GM12801 (cell line): ENCODE measurements around the gene HAUS6.

Experiments used
- TF ChIP-seq, protein P1 (sequence below): IDR thresholded peaks from one replicate; pipeline ENCODE4 v1.5.1; 2011; ENCODE audit warnings: control low read depth; ENCODE audit not compliant: insufficient read length; ENCODE audit errors: extremely low read depth

HAUS6 gene

DNA sequence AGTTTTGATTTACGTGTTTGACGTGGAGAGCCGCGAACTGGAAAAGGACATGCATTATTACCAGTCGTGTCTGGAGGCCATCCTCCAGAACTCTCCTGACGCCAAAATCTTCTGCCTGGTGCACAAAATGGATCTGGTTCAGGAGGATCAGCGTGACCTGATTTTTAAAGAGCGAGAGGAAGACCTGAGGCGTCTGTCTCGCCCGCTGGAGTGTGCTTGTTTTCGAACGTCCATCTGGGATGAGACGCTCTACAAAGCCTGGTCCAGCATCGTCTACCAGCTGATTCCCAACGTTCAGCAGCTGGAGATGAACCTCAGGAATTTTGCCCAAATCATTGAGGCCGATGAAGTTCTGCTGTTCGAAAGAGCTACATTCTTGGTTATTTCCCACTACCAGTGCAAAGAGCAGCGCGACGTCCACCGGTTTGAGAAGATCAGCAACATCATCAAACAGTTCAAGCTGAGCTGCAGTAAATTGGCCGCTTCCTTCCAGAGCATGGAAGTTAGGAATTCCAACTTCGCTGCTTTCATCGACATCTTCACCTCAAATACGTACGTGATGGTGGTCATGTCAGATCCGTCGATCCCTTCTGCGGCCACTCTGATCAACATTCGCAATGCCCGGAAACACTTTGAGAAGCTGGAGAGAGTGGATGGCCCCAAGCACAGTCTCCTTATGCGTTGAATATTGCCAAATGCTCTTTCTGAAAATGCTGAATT, 52.6 kb downstream of the HAUS6 start:
- TF ChIP-seq, protein P1, sequence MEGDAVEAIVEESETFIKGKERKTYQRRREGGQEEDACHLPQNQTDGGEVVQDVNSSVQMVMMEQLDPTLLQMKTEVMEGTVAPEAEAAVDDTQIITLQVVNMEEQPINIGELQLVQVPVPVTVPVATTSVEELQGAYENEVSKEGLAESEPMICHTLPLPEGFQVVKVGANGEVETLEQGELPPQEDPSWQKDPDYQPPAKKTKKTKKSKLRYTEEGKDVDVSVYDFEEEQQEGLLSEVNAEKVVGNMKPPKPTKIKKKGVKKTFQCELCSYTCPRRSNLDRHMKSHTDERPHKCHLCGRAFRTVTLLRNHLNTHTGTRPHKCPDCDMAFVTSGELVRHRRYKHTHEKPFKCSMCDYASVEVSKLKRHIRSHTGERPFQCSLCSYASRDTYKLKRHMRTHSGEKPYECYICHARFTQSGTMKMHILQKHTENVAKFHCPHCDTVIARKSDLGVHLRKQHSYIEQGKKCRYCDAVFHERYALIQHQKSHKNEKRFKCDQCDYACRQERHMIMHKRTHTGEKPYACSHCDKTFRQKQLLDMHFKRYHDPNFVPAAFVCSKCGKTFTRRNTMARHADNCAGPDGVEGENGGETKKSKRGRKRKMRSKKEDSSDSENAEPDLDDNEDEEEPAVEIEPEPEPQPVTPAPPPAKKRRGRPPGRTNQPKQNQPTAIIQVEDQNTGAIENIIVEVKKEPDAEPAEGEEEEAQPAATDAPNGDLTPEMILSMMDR = no peak

DNA sequence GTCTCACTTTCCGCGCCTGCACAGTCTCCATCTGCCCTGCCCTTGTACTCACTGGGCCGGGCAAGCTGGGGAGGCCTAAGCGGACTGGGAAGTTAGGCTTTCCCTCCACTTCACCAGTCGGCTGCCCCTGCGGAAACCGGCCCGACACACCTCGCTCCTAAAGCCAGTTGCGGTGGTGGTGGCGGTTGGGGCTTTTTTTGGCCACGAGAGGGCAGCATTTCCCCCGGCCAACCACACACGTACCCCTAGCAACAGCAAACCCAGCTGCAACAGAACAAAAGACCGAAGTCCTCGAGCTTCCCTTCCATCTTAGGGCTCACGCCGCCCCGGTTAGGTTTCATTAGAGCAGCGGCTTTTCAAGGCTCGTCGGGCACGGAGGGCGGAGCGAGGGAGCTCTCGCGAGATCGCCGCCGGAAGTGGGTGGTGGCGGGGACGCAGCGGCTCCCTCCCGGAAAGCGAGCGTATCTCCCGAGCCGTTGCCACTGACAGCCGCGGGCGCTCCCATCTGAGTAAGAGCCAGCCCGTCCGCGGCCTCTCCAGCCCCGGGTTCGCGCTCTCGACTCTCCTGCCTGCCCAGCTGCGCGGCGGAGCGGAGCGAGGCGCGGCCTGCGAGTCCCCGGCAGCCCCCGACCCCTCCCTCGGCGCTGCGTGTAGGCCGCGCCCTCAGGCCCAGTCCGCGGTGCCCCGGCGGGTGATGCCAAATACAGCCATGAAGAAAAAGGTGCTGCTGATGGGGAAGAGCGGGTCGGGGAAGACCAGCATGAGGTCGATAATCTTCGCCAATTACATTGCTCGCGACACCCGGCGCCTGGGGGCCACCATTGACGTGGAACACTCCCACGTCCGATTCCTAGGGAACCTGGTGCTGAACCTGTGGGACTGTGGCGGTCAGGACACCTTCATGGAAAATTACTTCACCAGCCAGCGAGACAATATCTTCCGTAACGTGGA, 53.5 kb downstream of the HAUS6 start, which contains the start of gene RRAGA:
TSS of gene RRAGA (plus strand) at position 462 of the 951 bp plus-strand sequence. CDS start at position 695, 233 bp downstream.
- TF ChIP-seq, protein P1 = no peak

DNA sequence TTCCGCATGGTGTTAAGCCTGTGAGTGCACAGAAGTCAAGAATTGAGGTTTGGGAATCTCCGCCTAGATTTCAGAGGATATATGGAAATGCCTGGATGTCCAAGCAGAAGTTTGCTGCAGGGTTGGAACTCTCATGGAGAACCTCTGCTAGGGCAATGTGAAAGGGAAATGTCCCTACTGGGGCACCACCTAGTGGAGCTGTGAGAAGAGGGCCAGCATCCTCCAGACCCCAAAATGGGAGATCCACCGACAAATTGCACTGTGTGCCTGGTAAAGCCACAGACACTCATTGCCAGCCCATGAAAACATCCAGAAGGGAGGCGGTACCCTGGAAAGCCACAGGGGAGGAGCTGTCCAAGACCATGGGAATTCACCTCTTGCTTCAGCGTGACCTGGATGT, 66.1 kb downstream of the HAUS6 start:
- TF ChIP-seq, protein P1 = no peak

DNA sequence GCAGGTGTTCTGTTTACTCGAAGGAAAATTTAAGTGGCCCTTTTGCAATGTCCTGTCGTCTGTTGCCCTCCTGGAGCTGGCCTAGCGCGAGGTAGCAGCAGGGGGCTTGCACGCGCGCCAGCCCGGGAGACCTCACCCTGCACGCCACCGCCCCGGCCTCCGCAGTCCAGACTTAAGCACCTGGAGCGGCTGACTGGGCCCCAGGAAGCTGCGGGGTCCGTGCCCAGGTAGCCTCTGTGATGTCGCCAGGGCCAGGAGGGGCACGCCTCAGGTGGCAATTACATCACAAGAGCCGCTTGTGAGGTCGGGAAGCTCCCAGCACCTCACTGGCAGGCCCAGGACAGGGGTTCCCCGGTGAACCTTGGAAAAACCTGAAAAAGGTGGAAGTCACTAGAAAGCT, 69.7 kb downstream of the HAUS6 start, which contains the start of gene SAXO1:
TSS of gene SAXO1 (minus strand) at position 195 of the 400 bp plus-strand sequence. CDS start 301 bp downstream, outside the sequence.
- TF ChIP-seq, protein P1 = no peak

DNA sequence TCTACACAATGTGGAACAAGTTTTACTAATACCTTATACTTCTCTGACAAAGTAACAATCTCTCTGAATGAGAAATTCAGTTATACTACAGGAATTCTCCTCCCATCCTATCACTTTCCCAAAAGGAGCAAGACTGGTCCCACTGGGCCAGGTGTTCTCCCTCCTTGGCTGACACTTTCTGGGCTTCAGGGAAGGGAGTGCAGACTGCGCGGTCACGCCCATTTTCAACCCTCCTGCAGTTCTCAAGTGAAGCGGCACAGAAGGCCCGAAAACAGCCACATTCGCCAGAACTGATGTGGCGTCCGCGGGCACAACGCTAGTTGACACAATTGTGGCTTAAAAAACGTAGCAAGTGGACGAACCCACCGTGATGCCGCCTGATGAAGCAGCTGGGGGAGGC, 70.3 kb downstream of the HAUS6 start:
- TF ChIP-seq, protein P1 = no peak

DNA sequence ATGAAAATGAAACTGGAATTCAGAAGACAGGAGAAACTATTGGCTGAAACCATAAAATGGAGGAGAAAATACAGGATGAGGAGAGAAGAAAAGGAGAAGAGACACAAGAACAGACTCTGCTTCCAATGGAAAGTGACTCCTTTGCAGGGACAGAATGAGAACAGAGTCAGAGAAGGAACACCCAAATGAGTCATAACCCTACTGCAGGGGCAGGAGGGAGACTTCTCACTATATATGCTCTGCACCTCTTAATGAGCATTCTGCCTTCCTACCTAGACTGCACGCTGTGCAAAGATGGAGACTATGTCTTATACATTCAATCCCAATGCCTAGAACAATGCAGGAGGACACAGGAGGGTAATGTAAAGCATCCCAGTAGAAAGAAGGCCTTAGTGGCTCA, 71.8 kb downstream of the HAUS6 start:
- TF ChIP-seq, protein P1 = no peak

DNA sequence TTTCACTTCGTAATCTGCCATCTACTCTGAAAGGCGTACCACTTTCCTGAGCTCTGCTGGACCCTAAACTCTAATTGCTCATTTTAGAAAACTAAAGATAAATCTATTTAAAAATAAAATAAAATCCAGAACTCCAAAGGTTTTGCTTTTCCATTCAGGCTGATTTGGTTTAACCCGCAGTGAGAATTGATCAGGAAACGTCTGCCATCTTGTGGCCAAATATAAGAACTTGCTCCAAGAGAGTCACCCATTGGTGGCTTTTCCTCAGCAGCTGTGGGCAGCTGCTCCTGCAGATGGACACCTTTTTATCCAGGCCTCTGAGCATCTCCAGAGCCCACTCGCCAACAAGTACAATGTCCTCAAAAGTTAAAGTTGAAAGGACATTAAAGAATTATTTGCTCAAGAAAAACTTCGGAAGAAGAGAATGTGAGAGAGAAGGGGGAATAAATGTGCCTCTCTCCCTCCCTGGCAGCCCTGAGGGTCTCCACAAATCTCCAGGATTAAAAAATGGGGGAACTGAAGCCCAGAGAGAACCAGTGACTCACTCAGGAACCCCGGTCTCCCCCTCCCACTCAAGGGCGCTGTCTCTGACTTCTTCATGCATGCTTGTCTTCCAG, 73.8 kb downstream of the HAUS6 start:
- TF ChIP-seq, protein P1 = no peak
